SK-N-MC (cell line): Measurements from ENCODE around the gene OR1K1.

Experiments
- EZH2 ChIP-seq: fragments of 200-600 bp; sonication (generic); IDR thresholded peaks from one replicate; pipeline ENCODE4 v1.6.1; 2017; ENCODE audit warnings: antibody characterized with exemption
- POLR2AphosphoS5 ChIP-seq: IDR thresholded peaks from 2 replicates; pipeline ENCODE4 v1.6.1; 2012; ENCODE audit warnings: mild to moderate bottlenecking, low read depth, low read length, borderline replicate concordance

- TF ChIP-seq EZH2 = no peak
- no peak for TF ChIP-seq POLR2AphosphoS5
Measured at GRCh38 chr9:122848256-122848943, 48.5 kb downstream of the OR1K1 start.
